Type B pancreatic cell (in vitro differentiated cells): ENCODE measurements around the gene MPG. TPM values are rescaled to one million over a fixed set of nuclear protein-coding genes. Genes with fewer than 3 reads are reported as not detected.
"Not testable (repeated sequence)": the region's sequence is repeated elsewhere in the genome, so short reads cannot be mapped to it uniquely, and the experiment has no call there.

Experiments used
- DNase-seq: peaks from one replicate; pipeline ENCODE4 v3.0.0; 2021; ENCODE audit warnings: mixed read lengths; ENCODE audit not compliant: unreplicated experiment; ENCODE audit errors: extremely low spot score
- H3K27ac Mint-ChIP-seq: 2 replicates; pipeline ENCODE4 v1.8.0; 2021; ENCODE audit warnings: mild to moderate bottlenecking, mixed read lengths
- H3K27me3 Mint-ChIP-seq: 2 replicates; pipeline ENCODE4 v1.8.0; 2021; ENCODE audit warnings: mixed read lengths
- H3K36me3 Mint-ChIP-seq: 2 replicates; pipeline ENCODE4 v1.8.0; 2021; ENCODE audit warnings: mixed read lengths
- H3K4me1 Mint-ChIP-seq: one replicate; pipeline ENCODE4 v1.8.0; 2021; ENCODE audit warnings: mixed read lengths; ENCODE audit not compliant: unreplicated experiment
- H3K4me3 Mint-ChIP-seq: 2 replicates; pipeline ENCODE4 v1.8.0; 2021; ENCODE audit warnings: mild to moderate bottlenecking, mixed read lengths
- H3K9me3 Mint-ChIP-seq: 2 replicates; pipeline ENCODE4 v1.8.0; 2021; ENCODE audit warnings: mixed read lengths
- total RNA-seq: library from RNA; stranded (reverse); gene quantifications from 2 replicates; pipeline ENCODE4 v1.2.1, GENCODE V29; 2021; ENCODE audit warnings: low replicate concordance
- TF ChIP-seq, protein P1 (sequence below): fragments of 200-600 bp; sonication (generic); conservative IDR thresholded peaks from 2 replicates; pipeline ENCODE4 v1.5.0; 2021; ENCODE audit warnings: antibody characterized with exemption, mild to moderate bottlenecking

MPG gene
- total RNA-seq, 1 donor from 2014 or later, result 38.0 TPM

DNA sequence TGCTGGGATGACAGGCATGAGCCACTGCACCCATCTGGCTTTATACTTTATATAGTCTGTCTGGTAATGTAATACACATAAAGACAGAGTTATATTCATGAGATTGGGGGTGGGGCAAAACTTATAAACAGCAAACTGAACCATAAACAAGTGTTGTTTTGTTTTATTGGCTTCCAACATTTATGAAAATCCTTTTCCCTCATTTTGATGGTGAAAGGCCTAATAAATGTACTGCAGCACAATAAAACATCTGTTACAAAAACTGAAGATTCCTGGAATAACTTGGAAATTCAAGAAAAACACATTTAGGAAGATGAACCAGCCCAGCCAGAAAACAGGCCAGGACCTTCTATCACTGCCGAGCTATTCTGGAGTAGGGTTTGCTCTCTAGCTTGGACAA, 44.3 kb downstream of the MPG start:
- TF ChIP-seq, protein P1, sequence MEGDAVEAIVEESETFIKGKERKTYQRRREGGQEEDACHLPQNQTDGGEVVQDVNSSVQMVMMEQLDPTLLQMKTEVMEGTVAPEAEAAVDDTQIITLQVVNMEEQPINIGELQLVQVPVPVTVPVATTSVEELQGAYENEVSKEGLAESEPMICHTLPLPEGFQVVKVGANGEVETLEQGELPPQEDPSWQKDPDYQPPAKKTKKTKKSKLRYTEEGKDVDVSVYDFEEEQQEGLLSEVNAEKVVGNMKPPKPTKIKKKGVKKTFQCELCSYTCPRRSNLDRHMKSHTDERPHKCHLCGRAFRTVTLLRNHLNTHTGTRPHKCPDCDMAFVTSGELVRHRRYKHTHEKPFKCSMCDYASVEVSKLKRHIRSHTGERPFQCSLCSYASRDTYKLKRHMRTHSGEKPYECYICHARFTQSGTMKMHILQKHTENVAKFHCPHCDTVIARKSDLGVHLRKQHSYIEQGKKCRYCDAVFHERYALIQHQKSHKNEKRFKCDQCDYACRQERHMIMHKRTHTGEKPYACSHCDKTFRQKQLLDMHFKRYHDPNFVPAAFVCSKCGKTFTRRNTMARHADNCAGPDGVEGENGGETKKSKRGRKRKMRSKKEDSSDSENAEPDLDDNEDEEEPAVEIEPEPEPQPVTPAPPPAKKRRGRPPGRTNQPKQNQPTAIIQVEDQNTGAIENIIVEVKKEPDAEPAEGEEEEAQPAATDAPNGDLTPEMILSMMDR, result no peak
- Mint-ChIP-seq H3K9me3 (no peaks in the 10 kb centered on the region), H3K27ac (no peak overlapping the region), H3K36me3 (no peaks in the 10 kb centered on the region), H3K27me3 (no peaks in the 10 kb centered on the region), H3K4me3 (no peak overlapping the region), H3K4me1 (no peaks in the 10 kb centered on the region)
- no peak for DNase-seq

DNA sequence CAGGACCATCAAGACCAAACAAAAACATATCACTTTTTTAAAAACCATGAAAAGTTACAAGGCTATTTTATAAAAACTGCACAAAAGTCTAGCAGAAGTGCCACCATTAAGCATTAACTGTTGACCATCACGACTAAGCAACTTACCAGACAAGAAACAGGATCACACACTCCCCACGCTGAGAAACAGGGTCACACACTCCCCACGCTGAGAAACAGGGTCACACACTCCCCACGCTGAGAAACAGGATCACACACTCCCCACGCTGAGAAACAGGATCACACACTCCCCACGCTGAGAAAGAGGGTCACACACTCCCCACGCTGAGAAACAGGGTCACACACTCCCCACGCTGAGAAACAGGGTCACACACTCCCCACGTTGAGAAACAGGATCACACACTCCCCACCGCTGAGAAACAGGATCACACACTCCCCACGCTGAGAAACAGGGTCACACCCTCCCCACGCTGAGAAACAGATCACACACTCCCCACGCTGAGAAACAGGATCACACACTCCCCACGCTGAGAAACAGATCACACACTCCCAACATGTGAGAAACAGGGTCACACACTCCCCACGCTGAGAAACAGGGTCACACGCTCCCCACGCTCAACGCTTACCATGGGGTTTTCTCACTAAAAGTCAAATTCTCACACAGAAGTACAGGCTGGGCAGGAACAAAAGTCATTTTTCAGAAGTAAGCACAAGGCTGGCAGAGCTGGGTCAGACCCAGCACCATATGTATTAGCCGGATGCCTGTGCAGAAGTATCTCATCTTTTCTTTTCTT, 45.7 kb downstream of the MPG start:
- H3K4me1 Mint-ChIP-seq, H3K27me3 Mint-ChIP-seq, H3K36me3 Mint-ChIP-seq, H3K27ac Mint-ChIP-seq, DNase-seq, H3K4me3 Mint-ChIP-seq, H3K9me3 Mint-ChIP-seq: not testable (repeated sequence)

DNA sequence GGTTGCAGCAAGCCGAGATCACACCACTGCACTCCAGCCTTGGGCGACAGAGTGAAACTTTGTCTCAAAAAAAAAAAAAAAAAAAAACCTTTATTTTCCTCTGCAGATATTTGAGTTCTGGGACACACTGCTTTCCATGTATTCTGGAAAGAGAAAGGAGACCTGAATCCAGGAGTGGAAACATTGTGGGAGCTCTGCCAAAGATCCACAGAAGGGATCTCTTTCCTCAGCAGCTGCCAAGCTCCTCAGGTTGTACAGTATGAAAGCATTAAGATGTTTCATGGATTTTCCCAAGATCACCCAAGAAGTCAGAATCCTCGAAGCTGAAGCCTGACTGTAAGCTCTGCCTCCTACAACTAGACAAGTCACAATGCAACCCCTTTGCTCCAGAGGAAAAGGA, 47.0 kb downstream of the MPG start:
- H3K27me3 Mint-ChIP-seq, result no peaks in the 10 kb centered on the region
- no peaks in the 10 kb centered on the region for H3K36me3 Mint-ChIP-seq
- no peak for DNase-seq
- no peaks in the 10 kb centered on the region for H3K4me1 Mint-ChIP-seq
- no peak overlapping the region for H3K27ac Mint-ChIP-seq
- H3K9me3 Mint-ChIP-seq, result no peaks in the 10 kb centered on the region
- no peak overlapping the region for H3K4me3 Mint-ChIP-seq
- TF ChIP-seq, protein P1, result no peak

DNA sequence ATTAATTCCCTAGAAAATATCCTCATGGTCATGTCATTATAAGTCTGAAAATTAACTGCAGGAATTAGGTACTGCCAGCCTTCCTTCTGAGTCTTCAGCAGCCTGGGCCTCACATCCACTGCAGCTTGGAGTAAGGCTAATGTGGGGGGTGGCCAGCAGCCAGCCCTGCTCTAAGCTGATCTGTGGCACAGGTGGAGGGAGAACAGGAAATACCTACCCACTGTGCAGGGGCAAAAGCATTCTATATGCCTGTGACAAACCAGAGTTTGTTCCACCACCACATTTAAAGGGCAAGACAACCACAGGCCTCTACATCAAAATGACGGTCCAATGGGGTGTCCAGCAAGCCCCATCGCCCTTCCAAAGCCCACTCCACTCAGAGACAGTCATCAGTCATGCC, 51.0 kb downstream of the MPG start:
- no peaks in the 10 kb centered on the region for H3K27me3 Mint-ChIP-seq
- DNase-seq, result no peak
- no peaks in the 10 kb centered on the region for H3K4me1 Mint-ChIP-seq
- peaks cover under 1% of the 10 kb centered on the region for H3K36me3 Mint-ChIP-seq
- H3K4me3 Mint-ChIP-seq, result no peak overlapping the region
- no peak overlapping the region for H3K27ac Mint-ChIP-seq
- no peaks in the 10 kb centered on the region for H3K9me3 Mint-ChIP-seq
- TF ChIP-seq, protein P1, result no peak

DNA sequence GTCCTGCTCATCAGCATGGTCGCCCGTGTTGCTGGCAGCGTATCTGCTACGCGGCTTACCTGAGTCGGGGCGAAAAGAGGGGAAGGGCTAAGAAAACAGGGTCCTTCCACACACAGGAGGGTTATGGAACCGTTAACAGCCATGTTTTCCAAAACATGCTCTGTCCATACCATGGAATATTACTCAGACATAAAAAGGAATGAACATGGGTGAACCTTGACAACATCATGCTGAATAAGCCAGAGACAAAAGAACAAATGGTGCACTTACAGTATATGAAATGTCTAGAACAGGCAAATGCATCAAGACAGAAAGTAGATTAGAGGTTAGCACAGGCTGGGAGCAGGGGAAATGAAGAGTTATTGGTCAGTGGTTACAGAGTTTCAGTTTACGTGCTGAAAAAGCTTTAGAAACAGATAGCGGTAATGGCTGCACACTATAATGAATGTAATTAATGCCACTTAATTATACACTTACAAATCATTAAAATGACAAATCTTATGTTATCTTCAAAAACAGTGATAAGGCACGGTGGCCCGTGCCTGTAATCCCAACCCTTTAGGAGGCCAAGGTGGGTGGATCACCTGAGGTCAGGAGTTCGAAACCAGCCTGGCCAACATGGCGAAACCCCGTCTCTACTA, 52.6 kb downstream of the MPG start:
- Mint-ChIP-seq H3K4me3 (no peak overlapping the region), H3K27ac (no peak overlapping the region), H3K27me3 (no peaks in the 10 kb centered on the region), H3K4me1 (no peaks in the 10 kb centered on the region), H3K36me3 (peaks cover 4% of the 10 kb centered on the region), H3K9me3 (no peaks in the 10 kb centered on the region)
- no peak for DNase-seq
- TF ChIP-seq, protein P1, result no peak

DNA sequence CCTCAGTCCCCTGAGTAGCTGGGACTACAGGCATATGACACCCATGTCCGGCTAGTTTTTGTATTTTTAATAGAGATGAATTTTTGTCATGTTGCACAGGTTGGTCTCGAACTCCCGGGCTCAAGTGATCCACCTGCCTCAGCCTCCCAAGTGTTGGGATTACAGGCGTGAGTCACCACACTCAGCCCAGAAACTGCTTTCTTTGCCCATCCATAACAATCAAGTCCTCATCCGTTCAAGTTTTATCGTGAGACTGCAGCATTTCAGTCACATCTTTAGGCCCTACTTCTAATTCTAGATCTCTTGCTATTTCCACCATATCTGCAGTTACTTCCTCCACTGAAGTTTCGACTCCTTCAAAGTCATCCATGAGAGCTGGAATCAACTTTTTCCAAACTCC, 54.1 kb downstream of the MPG start:
- Mint-ChIP-seq H3K36me3 (peaks cover 8% of the 10 kb centered on the region), H3K4me3 (no peak overlapping the region), H3K4me1 (peaks cover 6% of the 10 kb centered on the region), H3K9me3 (no peaks in the 10 kb centered on the region), H3K27ac (no peak overlapping the region), H3K27me3 (no peaks in the 10 kb centered on the region)
- TF ChIP-seq, protein P1, result no peak
- no peak for DNase-seq
